ENCODE measurements around the gene WDHD1.
A peak's percentile ranks its signal among the peaks of the same experiment; 100 is the strongest.
"Not testable (repeated sequence)": the region's sequence is repeated elsewhere in the genome, so short reads cannot be mapped to it uniquely, and the experiment has no call there.

WDHD1 gene

DNA sequence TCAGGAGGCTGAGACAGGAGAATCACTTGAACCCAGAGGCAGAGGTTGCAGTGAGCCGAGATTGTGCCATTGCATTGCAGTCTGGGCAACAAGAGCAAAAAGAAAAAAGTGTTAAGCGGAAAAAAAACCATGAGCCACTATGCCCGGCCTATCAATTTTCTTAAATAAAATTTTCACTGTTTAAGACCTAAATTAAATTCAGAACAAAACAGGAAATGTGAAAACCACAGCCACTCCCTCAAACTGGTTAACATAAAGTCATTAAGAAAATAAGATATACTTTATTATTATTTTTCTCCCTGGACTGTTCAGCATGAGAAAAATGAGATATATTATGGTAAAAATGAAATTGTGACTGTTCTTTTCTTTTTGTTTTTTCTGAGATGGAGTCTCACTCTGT is 79.7 kb downstream of the WDHD1 start:
- no peak for DNase-seq

DNA sequence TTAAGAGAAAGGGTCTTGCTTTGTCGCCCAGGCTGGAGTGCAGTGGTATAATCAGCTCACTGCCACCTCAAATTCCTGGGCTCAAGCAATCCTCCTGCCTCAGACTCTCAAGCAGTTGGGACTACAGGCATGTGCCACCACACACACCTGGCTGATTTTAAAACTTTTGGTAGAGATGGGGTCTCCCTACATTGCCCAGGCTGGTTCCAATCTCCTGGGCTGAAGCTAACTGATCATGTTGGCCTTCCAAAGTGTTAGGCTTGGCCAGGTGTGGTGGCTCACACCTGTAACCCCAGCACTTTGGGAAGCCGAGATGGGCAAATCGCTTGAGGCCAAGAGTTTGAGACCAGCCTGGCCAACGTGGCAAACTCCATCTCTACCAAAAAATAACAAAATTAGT is 80.4 kb downstream of the WDHD1 start:
- DNase-seq = no peak

DNA sequence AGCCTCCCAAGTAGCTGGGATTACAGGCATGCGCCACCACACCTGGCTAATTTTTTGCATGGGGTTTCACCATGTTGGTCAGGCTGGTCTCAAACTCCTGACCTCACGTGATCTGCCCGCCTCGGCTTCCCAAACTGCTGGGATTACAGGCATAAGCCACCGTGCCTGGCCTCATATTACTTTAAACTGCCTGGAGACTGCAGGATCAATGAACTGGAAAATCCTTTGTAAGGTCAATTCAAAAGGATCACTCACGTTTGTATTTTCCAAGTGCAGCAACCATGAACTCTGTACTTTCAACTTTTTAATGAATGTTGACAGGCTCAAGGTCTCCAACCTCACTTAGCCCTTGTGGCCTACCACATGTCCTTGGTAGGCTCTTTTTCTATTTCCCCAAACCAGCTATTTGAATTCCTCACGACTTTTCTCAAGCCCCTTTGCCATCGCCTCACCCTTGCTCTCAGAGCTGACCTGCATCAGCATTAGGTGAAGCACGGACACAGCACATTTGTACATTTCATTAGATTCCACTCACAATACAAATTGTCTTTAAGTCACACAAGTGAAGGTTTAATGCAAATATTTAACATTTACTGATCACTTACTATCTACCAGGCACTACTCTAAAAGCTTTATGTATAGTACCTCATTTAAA is 82.0 kb downstream of the WDHD1 start:
- DNase-seq = peak; percentile 59

DNA sequence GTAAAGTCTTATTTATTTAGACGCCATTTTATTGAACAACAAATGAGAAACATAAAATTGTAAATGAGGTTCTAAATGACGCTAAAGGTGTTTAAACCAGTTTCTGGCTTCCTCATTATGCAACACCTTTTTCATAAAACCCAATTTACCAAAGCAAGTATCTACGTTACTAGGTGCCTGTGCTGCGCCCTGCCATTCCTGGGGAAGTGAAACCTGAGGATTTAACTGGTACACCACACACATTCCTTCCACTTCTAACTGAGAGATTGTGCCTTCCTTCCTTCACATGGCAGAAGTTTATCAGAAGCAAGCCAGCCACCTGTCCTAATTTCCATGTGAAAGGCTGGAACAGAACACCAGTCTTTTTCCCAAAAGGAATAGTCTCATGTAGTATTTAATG is 84.0 kb downstream of the WDHD1 start:
- no peak for DNase-seq

DNA sequence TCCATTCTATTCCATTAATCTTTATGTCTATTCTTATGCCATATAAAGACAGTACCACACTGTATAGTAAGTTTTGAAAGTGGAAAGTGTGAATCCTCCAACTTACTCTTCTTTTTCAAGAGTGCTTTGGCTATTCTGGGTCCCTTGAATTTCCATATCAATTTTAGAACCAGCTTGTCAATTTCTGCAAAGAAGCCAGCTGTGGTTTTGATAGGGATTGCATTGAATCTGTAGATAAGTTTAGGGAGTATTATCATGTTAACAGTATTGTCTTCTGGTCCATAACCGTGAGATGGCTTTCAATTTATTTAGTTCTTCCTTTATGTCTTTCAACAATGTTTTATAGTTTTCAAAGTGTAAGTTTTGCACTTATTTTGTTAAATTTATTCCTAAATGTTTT is 90.1 kb downstream of the WDHD1 start:
- DNase-seq = no peak

DNA sequence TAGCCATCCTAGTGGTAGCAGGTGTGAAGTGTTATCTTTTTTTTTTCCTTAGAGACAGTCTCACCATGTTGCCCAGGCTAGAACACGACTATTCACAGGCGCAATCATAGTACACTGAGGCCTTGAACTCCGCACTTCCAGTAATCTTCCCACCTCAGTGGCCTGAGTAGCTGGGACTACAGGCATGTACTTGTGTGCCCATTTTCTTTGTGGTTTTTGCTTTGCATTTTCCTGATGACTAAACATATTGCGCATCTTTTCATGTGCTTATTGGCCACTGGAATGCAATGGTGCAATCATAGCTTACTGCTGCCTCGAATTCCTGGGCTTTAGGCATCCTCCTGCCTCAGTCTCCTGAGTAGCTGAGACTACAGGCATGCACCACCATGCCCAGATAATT is 90.9 kb downstream of the WDHD1 start:
- DNase-seq = no peak

DNA sequence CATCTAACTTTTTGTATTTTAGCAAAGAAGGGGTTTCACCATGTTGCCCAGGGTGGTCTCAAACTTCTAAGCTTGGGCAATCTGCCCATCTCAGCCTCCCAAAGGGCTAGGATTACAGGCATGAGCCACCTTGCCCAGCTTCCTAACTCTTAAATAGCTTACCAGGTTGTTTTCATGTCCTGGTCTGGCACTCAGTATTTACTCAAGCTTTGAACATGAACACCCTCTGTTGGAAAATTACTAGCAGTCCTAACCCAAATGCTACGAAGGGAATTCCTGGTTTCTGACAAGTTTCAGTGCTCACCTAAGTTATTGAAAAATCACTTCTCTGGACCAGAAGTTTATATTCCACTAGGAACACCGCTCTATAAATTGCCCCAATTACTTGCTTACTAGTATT is 91.8 kb downstream of the WDHD1 start:
- no peak for DNase-seq

DNA sequence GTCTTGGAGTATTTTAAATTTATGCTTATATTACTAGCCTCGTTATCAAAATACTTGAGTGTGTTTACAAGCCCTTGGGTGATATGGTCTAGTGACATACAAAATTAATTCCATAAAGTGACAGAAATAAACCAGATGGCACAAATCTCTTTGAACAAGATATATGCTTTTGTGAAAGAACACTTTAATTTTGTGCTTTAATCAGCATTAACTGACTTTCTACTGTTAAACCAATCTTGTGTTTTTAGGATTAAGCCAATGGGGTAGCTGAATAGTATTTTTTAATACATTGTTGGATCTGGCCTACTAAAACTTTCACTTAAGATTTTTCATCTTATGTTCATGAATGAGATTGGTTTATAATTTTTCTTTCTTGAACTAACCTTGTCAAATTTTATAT is 93.9 kb downstream of the WDHD1 start:
- DNase-seq = no peak

DNA sequence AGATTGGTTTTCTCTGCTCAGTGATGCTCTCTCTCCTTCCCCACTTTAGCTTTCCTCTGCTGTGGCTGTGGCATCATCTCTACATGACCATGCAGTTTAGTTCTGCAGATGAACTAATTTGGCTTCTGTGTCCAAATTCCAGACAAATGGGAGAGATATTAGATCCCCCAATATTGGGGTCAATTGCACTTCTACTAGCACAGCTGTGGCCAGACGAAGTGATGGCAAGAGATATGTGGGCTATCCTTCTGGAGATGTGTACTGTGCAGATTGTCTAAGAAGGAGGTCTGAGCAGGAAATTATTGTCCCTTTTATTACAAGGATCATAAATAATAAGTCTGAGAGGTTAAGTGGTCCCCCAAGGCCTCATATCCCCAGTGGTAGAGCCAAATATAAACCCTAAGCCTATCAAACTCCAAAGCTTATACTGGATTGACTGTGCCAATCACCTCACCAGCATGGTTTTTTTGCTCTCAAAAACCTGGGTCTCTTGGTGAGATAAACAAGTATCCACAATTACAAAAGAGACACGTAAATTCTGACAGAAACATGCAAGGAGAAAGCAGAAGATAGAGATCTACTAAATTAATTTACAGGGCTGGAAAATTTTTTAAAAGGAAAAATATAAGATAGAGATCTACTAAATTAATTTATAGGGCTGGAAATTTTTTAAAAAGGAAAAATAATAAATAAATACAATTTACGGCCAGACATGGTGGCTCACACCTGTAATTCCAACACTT is 95.1 kb downstream of the WDHD1 start:
- no peak for DNase-seq

DNA sequence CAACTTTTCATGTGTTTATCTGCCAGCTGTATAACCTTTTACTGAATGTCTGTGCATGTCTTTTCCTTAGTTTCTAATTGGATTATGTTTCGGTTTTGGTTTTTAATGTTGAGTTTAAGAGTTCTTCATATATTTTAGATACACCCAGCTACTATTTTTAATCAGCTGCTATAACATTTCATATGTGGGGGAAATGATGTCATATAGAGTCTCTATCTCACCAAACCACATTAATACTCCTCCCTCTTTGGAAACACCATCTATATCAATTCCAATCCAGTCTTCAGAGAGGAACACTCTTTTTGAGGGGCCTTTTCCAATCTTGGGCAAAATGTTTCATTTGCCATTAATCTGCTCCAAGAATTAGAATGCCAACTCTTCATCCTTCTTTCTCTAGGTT is 95.8 kb downstream of the WDHD1 start:
- no peak for DNase-seq

DNA sequence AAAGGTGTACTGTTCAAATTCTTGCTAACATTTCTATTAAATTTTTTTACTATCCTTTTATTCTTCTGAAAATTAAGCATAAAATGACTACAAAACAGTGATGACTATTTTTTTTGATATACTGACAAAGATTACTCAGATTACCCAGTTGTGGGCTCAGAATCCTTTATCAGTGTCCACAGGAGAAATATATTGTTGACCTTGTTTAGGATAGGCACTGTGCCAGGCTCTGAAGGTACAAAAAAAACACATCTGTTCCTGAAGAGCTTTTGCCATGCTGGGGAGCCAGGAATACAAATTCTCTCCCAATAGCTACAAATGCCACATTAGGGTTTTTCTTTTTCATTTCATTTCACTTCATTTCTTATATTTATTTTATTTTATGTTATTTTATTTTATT is 97.3 kb downstream of the WDHD1 start:
- DNase-seq = no peak

DNA sequence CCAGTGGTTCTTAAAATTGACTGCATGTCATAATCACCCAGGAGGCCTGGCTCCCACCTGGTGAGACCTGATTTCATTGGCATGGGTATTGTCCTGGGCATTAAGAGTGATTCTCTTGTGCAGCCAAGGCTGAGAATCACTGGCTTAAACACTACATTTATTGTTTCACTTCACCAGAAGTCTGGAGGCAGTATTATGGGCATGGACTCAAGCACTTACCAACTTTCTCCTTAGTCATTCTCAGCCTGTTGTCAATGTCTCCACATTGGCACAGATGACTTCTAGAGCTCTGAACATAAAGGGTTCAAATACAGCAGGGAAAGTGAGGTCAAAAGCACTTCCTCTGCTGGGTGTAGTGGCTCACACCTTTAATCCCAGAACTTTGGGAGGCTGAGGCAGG is 98.7 kb downstream of the WDHD1 start:
- DNase-seq = no peak

DNA sequence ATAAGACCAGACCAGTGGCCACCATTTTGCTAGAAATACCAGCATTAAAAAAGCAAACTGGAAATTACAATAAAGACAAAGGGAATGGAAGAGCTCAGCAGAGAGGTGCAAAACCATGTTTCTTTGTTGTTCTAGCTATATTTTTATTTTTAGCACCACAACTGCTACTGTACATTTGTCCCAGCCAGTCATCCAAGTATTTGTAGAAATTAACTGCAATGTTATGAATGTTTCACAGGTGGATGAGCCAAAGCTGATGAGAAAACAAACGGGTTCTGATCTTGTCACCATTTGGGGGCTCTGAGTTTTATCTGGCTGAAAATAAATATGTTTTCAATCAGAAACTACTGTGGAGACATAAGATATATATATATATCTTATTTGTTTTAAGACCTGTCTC is 99.3 kb downstream of the WDHD1 start:
- DNase-seq = no peak

DNA sequence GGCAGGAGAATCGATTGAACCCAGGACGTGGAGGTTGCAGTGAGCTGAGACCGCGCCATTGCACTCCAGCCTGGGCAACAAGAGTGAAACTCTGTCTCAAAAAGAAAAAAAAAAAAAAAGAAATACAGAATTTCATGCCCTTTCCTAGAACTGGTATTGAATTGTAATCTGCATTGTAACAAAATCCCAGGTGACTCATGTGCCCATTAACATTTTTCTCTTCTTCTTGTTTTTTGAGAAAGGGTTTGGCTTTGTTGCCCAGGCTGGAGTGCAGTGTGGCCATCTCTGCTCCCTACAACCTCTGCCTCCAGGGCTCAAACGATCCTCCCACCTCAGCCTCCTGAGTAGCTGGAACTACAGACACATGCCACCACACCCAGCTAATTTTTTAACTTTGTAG is 100.3 kb downstream of the WDHD1 start:
- DNase-seq = not testable (repeated sequence)

DNA sequence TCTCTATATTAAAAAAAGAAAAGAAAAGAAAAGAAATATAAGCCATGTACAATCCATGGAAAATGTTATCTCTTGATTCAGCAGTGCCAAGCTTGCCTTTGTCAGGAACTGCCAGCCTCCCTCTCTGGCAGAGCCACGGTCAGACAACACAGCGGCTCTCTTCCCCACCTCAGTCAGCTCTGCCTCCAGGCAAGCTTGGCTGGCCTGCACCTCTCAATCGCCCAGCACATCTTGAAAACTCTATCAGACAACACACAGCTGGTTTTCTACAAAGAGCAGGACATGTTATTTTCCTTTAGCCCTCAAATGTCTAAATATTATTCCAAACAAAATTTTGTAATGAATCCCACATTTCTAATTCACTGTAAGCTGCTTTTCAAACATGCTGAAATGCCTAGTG is 104.3 kb downstream of the WDHD1 start:
- DNase-seq = peak; percentile 33

DNA sequence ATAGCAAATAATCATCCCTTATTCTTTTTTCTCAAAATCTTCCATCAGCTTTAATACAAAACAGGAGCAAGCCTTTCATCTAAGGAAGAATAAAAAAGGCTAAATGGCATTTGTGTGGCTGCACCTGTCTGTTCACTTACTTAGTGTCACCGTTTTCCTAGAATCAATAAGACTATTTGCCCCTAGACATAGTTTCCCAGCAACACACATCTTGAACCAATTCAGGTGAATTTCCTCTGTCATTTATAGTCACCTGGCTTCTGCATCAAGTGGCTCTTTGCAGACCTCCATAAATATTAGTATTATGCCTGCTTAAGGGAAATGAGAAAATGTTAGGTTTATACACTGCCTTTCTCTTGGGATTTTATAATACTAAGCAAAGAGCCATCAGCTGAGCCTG is 106.8 kb downstream of the WDHD1 start:
- no peak for DNase-seq

DNA sequence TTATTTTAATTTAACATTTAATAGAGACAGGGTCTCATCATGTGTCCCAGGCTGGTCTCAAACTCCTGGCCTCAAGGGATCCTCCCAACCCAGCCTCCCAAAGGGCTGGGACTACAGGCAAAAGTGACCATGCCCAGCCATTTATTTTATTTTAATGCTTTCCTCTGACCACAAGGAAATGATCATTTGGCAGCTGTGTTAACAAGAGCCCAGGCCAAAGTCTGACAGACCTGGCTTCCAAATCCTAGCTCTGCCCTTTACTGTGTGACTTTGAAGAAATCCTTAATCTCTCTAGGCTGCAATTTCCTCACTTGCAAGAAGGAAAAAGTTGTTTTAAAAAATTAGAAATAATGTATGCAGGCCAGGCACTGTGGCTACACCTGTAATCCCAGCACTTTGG is 107.6 kb downstream of the WDHD1 start:
- no peak for DNase-seq

DNA sequence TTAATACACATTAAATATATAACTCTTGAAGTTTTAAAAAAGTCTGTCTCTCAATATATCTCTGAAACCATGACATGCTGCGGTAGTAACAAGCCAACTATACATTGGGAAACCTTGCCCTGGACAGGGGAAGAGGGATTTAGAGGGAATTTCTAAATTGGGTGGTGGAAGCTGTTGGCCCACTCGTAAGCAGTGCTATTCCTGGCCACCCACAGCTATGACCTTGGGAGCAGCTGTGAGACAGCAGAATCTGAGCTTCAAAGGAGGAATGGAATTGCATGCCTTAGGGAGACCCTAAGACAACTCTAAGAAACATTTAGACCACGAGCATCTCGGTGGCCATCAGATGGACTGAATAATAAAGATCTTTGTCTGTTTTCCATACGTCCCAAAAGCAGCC is 108.5 kb downstream of the WDHD1 start:
- no peak for DNase-seq

DNA sequence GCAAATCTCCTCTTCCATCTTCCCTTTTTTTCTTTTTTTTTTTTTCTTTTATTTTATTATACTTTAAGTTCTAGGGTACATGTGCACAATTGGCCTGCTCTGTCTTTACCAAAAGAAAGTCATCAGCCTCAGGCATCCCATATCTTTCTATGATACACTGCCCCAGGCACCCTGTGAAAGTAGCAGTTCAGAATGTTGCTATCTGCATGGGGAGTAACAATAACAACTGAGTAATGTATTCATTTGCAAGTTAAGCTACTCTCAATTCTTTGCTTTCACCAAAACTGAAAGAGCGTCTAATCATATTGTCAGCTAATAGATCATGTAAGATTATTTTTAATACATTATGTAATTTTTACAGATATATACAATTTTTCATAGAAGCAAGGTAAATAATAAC is 110.8 kb downstream of the WDHD1 start:
- no peak for DNase-seq

DNA sequence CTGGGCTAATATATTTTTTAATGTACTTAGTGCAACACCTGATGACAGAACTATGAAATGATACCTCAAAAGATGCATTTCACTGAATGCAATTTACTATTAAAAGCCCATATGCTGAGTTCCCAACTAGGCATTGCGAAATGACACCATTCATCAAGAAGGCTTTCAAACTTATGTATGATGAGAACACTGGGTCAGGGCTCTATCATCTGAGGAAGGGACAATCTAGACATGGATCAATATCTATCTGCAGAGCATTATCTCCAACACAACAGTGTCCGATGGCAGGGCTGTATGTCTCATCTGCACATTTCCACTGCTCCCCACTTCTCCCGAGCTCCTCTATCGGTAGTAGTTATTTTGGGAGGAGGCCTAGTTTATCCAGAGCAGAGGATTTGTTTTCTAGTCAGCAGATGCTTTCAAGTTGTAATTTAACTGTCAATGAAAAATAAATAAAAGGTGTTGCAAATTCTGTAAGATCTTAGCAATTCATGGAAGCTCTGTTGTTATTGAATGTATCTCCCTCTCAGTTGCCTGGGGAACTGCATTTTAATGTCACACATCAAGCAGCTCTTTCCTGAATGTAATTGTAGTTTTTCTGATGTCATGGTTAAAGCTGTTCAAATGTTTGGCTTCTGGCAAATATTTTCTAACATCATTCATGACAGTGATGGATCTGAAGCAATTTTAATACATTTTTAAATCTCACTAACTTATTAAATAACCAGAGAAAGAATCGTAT is 116.9 kb downstream of the WDHD1 start:
- no peak for DNase-seq

DNA sequence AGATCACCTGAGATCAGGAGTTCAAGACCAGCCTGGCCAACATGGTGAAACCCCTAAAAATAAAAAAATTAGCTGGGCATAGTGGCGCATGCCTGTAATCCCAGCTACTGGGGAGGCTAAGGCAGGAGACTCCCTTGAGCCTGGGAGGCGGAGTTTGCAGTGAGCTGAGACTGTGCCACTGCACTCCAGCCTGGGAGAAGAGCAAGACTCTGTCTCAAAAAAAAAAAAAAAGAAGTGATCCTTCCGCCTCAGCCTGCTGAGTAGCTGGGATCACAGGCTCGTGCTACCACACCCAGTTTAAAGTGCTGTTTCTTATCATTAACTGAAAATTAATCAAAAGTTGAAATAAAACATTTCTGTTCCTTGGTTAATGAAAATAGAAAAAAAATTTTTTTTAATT is 117.9 kb downstream of the WDHD1 start:
- DNase-seq = not testable (repeated sequence)

DNA sequence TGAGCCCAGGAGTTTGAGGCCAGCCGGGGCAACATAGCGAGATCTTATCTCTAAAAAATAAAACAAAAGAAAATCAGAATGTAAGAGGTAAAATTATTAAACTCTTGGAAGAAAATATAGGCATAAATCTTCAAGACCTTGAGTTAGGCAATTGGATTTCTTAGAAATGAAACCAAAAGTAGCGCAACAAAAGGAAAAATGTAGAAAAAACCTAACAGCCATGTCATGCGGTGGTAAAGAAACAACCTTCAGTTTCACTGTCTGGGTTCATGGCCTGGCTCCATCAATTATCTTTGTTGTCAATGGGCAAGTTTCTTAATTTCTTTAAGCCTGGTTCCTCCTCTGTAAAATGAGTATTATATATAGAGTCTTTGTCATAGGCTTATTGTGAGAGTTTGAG is 118.7 kb downstream of the WDHD1 start:
- DNase-seq = no peak

DNA sequence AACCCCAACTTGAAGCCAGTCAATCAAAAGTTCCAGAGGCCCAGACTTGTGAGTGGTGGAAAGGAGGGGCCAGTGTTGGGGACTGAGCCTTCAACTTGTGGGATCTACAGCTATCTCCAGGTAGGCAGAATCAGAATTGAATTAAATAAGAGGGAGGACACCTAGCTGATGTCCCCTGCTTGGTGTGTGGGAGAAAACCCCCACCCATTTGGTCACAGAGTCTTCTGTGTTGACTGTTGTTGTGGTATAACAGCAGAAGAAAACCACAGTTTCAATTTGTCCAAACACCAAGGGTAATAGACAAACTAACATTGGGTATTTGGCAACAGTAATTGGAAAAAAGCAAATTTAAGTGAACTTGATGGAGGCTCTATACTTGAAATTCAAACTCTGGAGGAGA is 120.8 kb downstream of the WDHD1 start:
- no peak for DNase-seq

Data from eye (tissue), 1 donor.